ENCODE data around the gene ESRRA.
A peak's percentile ranks its signal among the peaks of the same experiment; 100 is the strongest.
"Not testable (repeated sequence)": the region's sequence is repeated elsewhere in the genome, so short reads cannot be mapped to it uniquely, and the experiment has no call there.

Gene ESRRA

GRCh38 chr11:64305691-64306562, 603 bp downstream of the ESRRA start:
- ChIA-PET POLR2A (interaction anchor here (2.8 to 7.0 kb wide), 3 partner anchors 11 to 59 kb away, joined by 12 to 79 read pairs (median 49); partner anchors contain the start of genes PPP1R14B, PRDX5 and TRMT112), CTCF (no interaction called here)
- DNase-seq (ENCODE audit: extremely low spot score) = no peak
- TF ChIP-seq ARNT (IDR thresholded peaks at IDR 0.05) = no peak
- TF ChIP-seq L3MBTL2 (conservative IDR thresholded peaks at IDR 0.05) = peak; percentile 43; the same call in 1 of the 2 replicates
- no peak for TF ChIP-seq FOXK2 (IDR thresholded peaks at IDR 0.05)

GRCh38 chr11:64306563-64306875, 1.2 kb downstream of the ESRRA start:
- no peak for DNase-seq (ENCODE audit: extremely low spot score)
- CTCF ChIA-PET = no interaction called here
- POLR2A ChIA-PET = interaction anchor here (1.5 to 7.0 kb wide), 2 partner anchors 11 to 48 kb away, joined by 3 to 49 read pairs; partner anchors contain the start of genes PRDX5 and TRMT112
- TF ChIP-seq LEF1 (IDR thresholded peaks at IDR 0.05; ENCODE audit: borderline replicate concordance) (no peak), SP1 (IDR thresholded peaks at IDR 0.05) (no peak), TARDBP (IDR thresholded peaks at IDR 0.05) (no peak), FOXK2 (IDR thresholded peaks at IDR 0.05) (no peak), ZNF384 (IDR thresholded peaks at IDR 0.05) (no peak), ELF4 (IDR thresholded peaks at IDR 0.05) (no peak), L3MBTL2 (conservative IDR thresholded peaks at IDR 0.05) (no peak), FOXM1 (IDR thresholded peaks at IDR 0.05; ENCODE audit: borderline replicate concordance) (no peak), ARNT (IDR thresholded peaks at IDR 0.05) (no peak), FOXA1 (IDR thresholded peaks at IDR 0.05) (no peak), BHLHE40 (IDR thresholded peaks at IDR 0.05; ENCODE audit: borderline replicate concordance) (no peak), PKNOX1 (IDR thresholded peaks at IDR 0.05) (no peak), NFRKB (IDR thresholded peaks at IDR 0.05) (no peak), HDGF (IDR thresholded peaks at IDR 0.05; ENCODE audit: borderline replicate concordance) (no peak), CTBP1 (IDR thresholded peaks at IDR 0.05; ENCODE audit: borderline replicate concordance) (no peak), SUZ12 (IDR thresholded peaks at IDR 0.05) (no peak)

- POLR2A ChIA-PET = interaction anchor here (1.5 to 7.0 kb wide), 2 partner anchors 10 to 48 kb away, joined by 3 to 49 read pairs; partner anchors contain the start of genes PRDX5 and TRMT112
- TF ChIP-seq NFRKB (IDR thresholded peaks at IDR 0.05) = no peak
- no peak for TF ChIP-seq ZNF384 (IDR thresholded peaks at IDR 0.05)
- no peak for TF ChIP-seq TARDBP (IDR thresholded peaks at IDR 0.05)
- TF ChIP-seq ELF4 (IDR thresholded peaks at IDR 0.05) = no peak
- TF ChIP-seq ARNT (IDR thresholded peaks at IDR 0.05) = no peak
- TF ChIP-seq LEF1 (IDR thresholded peaks at IDR 0.05; ENCODE audit: borderline replicate concordance) = no peak
- TF ChIP-seq CTBP1 (IDR thresholded peaks at IDR 0.05; ENCODE audit: borderline replicate concordance) = no peak
- no peak for TF ChIP-seq FOXA1 (IDR thresholded peaks at IDR 0.05)
- no peak for DNase-seq (ENCODE audit: extremely low spot score)
- CTCF ChIA-PET = no interaction called here
Observed at GRCh38 chr11:64306876-64307622, 1.7 kb downstream of the ESRRA start.

GRCh38 chr11:64307795-64308194, 2.5 kb downstream of the ESRRA start:
- DNase-seq (ENCODE audit: extremely low spot score); CTCF ChIA-PET: not testable (repeated sequence)
- POLR2A ChIA-PET = interaction anchor here (1.5 to 7.0 kb wide), 2 partner anchors 9 to 47 kb away, joined by 3 to 49 read pairs; partner anchors contain the start of genes PRDX5 and TRMT112

GRCh38 chr11:64312947-64313346, 7.6 kb downstream of the ESRRA start:
- TF ChIP-seq ARNT (IDR thresholded peaks at IDR 0.05) (no peak), FOXM1 (IDR thresholded peaks at IDR 0.05; ENCODE audit: borderline replicate concordance) (no peak)
- DNase-seq (ENCODE audit: extremely low spot score) = no peak
- CTCF ChIA-PET = no interaction called here
- POLR2A ChIA-PET = no interaction called here

GRCh38 chr11:64313491-64314145, 8.3 kb downstream of the ESRRA start:
- ChIA-PET CTCF (interaction anchor here (1.2 kb wide), 1 partner anchor 42 kb away, joined by 5 read pairs; no protein-coding TSS in a partner anchor), POLR2A (no interaction called here)
- DNase-seq (ENCODE audit: extremely low spot score) = no peak
- no peak for TF ChIP-seq PKNOX1 (IDR thresholded peaks at IDR 0.05)
- TF ChIP-seq L3MBTL2 (conservative IDR thresholded peaks at IDR 0.05) = no peak

GRCh38 chr11:64314146-64314804, 9.0 kb downstream of the ESRRA start:
- no peak for DNase-seq (ENCODE audit: extremely low spot score)
- POLR2A ChIA-PET = no interaction called here
- CTCF ChIA-PET = interaction anchor here (1.2 kb wide), 1 partner anchor 41 kb away, joined by 5 read pairs; no protein-coding TSS in a partner anchor
- TF ChIP-seq ARNT (IDR thresholded peaks at IDR 0.05) (no peak), SUZ12 (IDR thresholded peaks at IDR 0.05) (no peak), SP1 (IDR thresholded peaks at IDR 0.05) (no peak), PKNOX1 (IDR thresholded peaks at IDR 0.05) (no peak), TARDBP (IDR thresholded peaks at IDR 0.05) (no peak), L3MBTL2 (conservative IDR thresholded peaks at IDR 0.05) (no peak)

Data from HEK293T (cell line).